HepG2 (cell line): ENCODE data around the gene KCNK15. TPM values are rescaled to one million over a fixed set of nuclear protein-coding genes. Genes with fewer than 3 reads are reported as not detected.

Source experiments
- ARID4A ChIP-seq: sonication (generic); formaldehyde crosslinking; IDR thresholded peaks from 2 replicates; pipeline ENCODE4 v1.5.0; 2020; ENCODE audit warnings: mild to moderate bottlenecking, missing genetic modification reagents, borderline replicate concordance
- CREB3 ChIP-seq: sonication (generic); formaldehyde crosslinking; IDR thresholded peaks from 2 replicates; pipeline ENCODE4 v1.5.0; 2020; ENCODE audit warnings: missing genetic modification reagents
- E2F1 ChIP-seq: sonication (generic); formaldehyde crosslinking; IDR thresholded peaks from 2 replicates; pipeline ENCODE4 v1.5.0; 2020; ENCODE audit warnings: missing genetic modification reagents
- EZH2 ChIP-seq: conservative IDR thresholded peaks from 2 replicates; pipeline ENCODE4 v1.6.1; 2012; ENCODE audit warnings: mild to moderate bottlenecking, low read depth, low read length, moderate library complexity
- FOXC1 ChIP-seq: sonication (generic); formaldehyde crosslinking; IDR thresholded peaks from 2 replicates; pipeline ENCODE4 v1.8.0; 2022; ENCODE audit warnings: mild to moderate bottlenecking, missing genetic modification reagents, borderline replicate concordance
- GABPB1 ChIP-seq: IDR thresholded peaks from 2 replicates; pipeline ENCODE4 v1.6.1; 2016; ENCODE audit warnings: mild to moderate bottlenecking, missing genetic modification reagents, moderate library complexity, missing compliant biosample characterization
- GTF3A ChIP-seq: sonication (generic); formaldehyde crosslinking; conservative IDR thresholded peaks from 2 replicates; pipeline ENCODE4 v1.4.0; 2020; ENCODE audit warnings: mild to moderate bottlenecking, missing genetic modification reagents
- HIC2 ChIP-seq: sonication (generic); formaldehyde crosslinking; IDR thresholded peaks from 2 replicates; pipeline ENCODE4 v1.9.0; 2022; ENCODE audit warnings: low read depth, missing genetic modification reagents
- KDM5B ChIP-seq: sonication (generic); formaldehyde crosslinking; IDR thresholded peaks from 2 replicates; pipeline ENCODE4 v1.4.0; 2020; ENCODE audit warnings: missing genetic modification reagents, mild to moderate bottlenecking, borderline replicate concordance
- MLXIP ChIP-seq: sonication (generic); formaldehyde crosslinking; IDR thresholded peaks from 2 replicates; pipeline ENCODE4 v1.9.0; 2021; ENCODE audit warnings: missing genetic modification reagents, borderline replicate concordance
- SP2 ChIP-seq: sonication (generic); formaldehyde crosslinking; IDR thresholded peaks from 2 replicates; pipeline ENCODE4 v1.5.1; 2020; ENCODE audit warnings: mild to moderate bottlenecking, missing genetic modification reagents
- ZBTB38 ChIP-seq: sonication (generic); formaldehyde crosslinking; IDR thresholded peaks from 2 replicates; pipeline ENCODE4 v1.5.1; 2020; ENCODE audit warnings: mild to moderate bottlenecking, missing genetic modification reagents
- ZFX ChIP-seq: sonication (generic); formaldehyde crosslinking; IDR thresholded peaks from 2 replicates; pipeline ENCODE4 v1.4.0; 2020; ENCODE audit warnings: mild to moderate bottlenecking, low read depth, missing genetic modification reagents, moderate library complexity
- ZNF230 ChIP-seq: sonication (generic); formaldehyde crosslinking; IDR thresholded peaks from 2 replicates; pipeline ENCODE4 v1.4.0; 2020; ENCODE audit warnings: mild to moderate bottlenecking, missing genetic modification reagents
- ZNF577 ChIP-seq: sonication (generic); formaldehyde crosslinking; IDR thresholded peaks from 2 replicates; pipeline ENCODE4 v1.4.0; 2020; ENCODE audit warnings: mild to moderate bottlenecking, low read depth, missing genetic modification reagents, borderline replicate concordance
- polyA plus RNA-seq, 8 experiments: library from polyadenylated mRNA; depleted of rRNA in 3 of 8; stranded (reverse) in 7 of 8; unstranded in 1 of 8; fragments of >200 nt; fragmentation: Illumina TruSeq in 4 of 8; extraction: Trizol in 4 of 8; gene quantifications; 2 replicates each; pipeline versions ENCODE4 v1.2.1 to v1.2.3, GENCODE V29; 2011 to 2016; ENCODE audit warnings: low read depth in 4 of 8, missing spikeins in 1 of 8, mixed read lengths in 1 of 8; ENCODE audit not compliant: insufficient read depth in 1 of 8
- total RNA-seq, 5 experiments: library from RNA; depleted of rRNA; stranded (reverse); fragments of >200 nt; fragmentation: Illumina TruSeq; extraction: Trizol; gene quantifications; 2 replicates each; pipeline ENCODE4 v1.2.3, GENCODE V29; 2016; ENCODE audit warnings: low read depth in 1 of 5

The KCNK15 gene
- total and polyA plus RNA-seq, 2 of the 13 experiments (the other 11 are each of a cell fraction or from before 2014, with no cell fraction given): 0.03 TPM; not detected in 1

- no peak for TF ChIP-seq HIC2 (CRISPR knock-in tag)
- TF ChIP-seq FOXC1 (CRISPR knock-in tag): 0 out of 2 replicates have a peak, but pooled peaks have one; percentile 63
- TF ChIP-seq GTF3A (CRISPR knock-in tag): no peak
- no peak for TF ChIP-seq E2F1 (CRISPR knock-in tag)
- peak; percentile 34; the same call in 1 of the 2 replicates for TF ChIP-seq ZFX
- no peak for TF ChIP-seq MLXIP (CRISPR knock-in tag)
- TF ChIP-seq EZH2: peak; percentile 88; the same call in 1 of the 2 replicates
- peak; percentile 24; the same call in 1 of the 2 replicates for TF ChIP-seq KDM5B
- TF ChIP-seq SP2 (CRISPR knock-in tag): peak; percentile 21; the same call in 1 of the 2 replicates
- TF ChIP-seq ZNF230 (CRISPR knock-in tag): 0 out of 2 replicates have a peak, but pooled peaks have one; percentile 31
- peak; percentile 64; the same call in 1 of the 2 replicates for TF ChIP-seq GABPB1
- peak; percentile 52; the same call in 1 of the 2 replicates for TF ChIP-seq ARID4A (CRISPR knock-in tag)
- no peak for TF ChIP-seq ZNF577 (CRISPR knock-in tag)
- peak; percentile 6; the same call in 1 of the 2 replicates for TF ChIP-seq ZBTB38 (CRISPR knock-in tag)
- TF ChIP-seq CREB3 (CRISPR knock-in tag): no peak
These were observed at the start of gene KCNK15 (continued) for GRCh38 chr20:44745598-44746366.
